ENCODE data around the gene BAIAP3.

Gene BAIAP3

GRCh38 chr16:1347962-1348361 lies 14.5 kb downstream of the BAIAP3 start:
- DNase-seq = no peak

GRCh38 chr16:1348441-1348840 lies 15.0 kb downstream of the BAIAP3 start:
- DNase-seq = no peak

- no peak for DNase-seq
Observed at GRCh38 chr16:1348926-1349325, 15.5 kb downstream of the BAIAP3 start.

GRCh38 chr16:1349351-1349750 lies 15.9 kb downstream of the BAIAP3 start:
- no peak for DNase-seq

GRCh38 chr16:1349951-1350350 lies 16.5 kb downstream of the BAIAP3 start:
- no peak for DNase-seq

- no peak for DNase-seq
Observed at GRCh38 chr16:1350691-1351090, 17.2 kb downstream of the BAIAP3 start.

- no peak for DNase-seq
Observed at GRCh38 chr16:1351215-1351581, 17.8 kb downstream of the BAIAP3 start.

- DNase-seq = peak; percentile 45
Observed at GRCh38 chr16:1351582-1352362, 18.3 kb downstream of the BAIAP3 start, which contains the start of the genes GNPTG and TSR3. Gene GNPTG, plus strand, starts transcription at chr16:1351931. Its CDS starts 35 bp downstream, at chr16:1351966. Gene TSR3, minus strand, starts transcription at chr16:1351878. Its CDS starts 74 bp downstream, at chr16:1351804.

GRCh38 chr16:1354815-1355540 lies 21.5 kb downstream of the BAIAP3 start:
- no peak for DNase-seq

GRCh38 chr16:1355591-1355990 lies 22.1 kb downstream of the BAIAP3 start:
- DNase-seq = no peak

GRCh38 chr16:1356061-1356900 lies 22.8 kb downstream of the BAIAP3 start:
- no peak for DNase-seq

GRCh38 chr16:1357906-1358566 lies 24.6 kb downstream of the BAIAP3 start:
- DNase-seq = no peak

GRCh38 chr16:1361685-1362360 lies 28.4 kb downstream of the BAIAP3 start:
- DNase-seq = no peak

- DNase-seq = no peak
Observed at GRCh38 chr16:1362807-1363206, 29.4 kb downstream of the BAIAP3 start.

GRCh38 chr16:1363501-1364041 lies 30.1 kb downstream of the BAIAP3 start:
- DNase-seq = no peak

- DNase-seq = no peak
Observed at GRCh38 chr16:1364510-1364909, 31.1 kb downstream of the BAIAP3 start.

GRCh38 chr16:1366060-1366711 lies 32.7 kb downstream of the BAIAP3 start:
- no peak for DNase-seq

- DNase-seq = no peak
Observed at GRCh38 chr16:1366712-1367299, 33.4 kb downstream of the BAIAP3 start.

GRCh38 chr16:1367486-1368174 lies 34.2 kb downstream of the BAIAP3 start:
- no peak for DNase-seq

Measured in GF-D8 (cell line).